Panc1 (cell line): ENCODE data around the gene ARID4A. TPM values are rescaled to one million over a fixed set of nuclear protein-coding genes. Genes with fewer than 3 reads are reported as not detected.

Experiments used
- ATAC-seq: fragments of 200-7000 bp; cut with Tn5 transposase; 2 replicates; pipeline ENCODE4 v1.9.1; 2020; ENCODE audit warnings: mild to moderate bottlenecking, moderate library complexity
- BruUV-seq: library from RNA; stranded (reverse); fragments of 400-500 nt; replicated peaks from 2 replicates; lab custom pipeline; 2021; lab: Mats Ljungman, UMichigan
- CTCF ChIA-PET: fragments of 300-600 bp; sonication (Branson Sonifier 250); formaldehyde crosslinking; loops from one replicate; lab custom pipeline; 2022; ENCODE audit warnings: antibody characterized with exemption; lab: Charles Lee
- POLR2A ChIA-PET: fragments of 300-600 bp; sonication (Branson Sonifier 250); formaldehyde crosslinking; loops from one replicate; lab custom pipeline; 2022; ENCODE audit warnings: antibody characterized with exemption; lab: Charles Lee
- DNase-seq: peaks from one replicate; pipeline ENCODE4 v3.0.0-alpha.2; 2010; ENCODE audit warnings: low read depth, low spot score
- H3K27ac ChIP-seq: 2 replicates; pipeline ENCODE4 v1.5.1; 2011; ENCODE audit warnings: mild to moderate bottlenecking, low read length, inconsistent platforms
- H3K27me3 ChIP-seq: fragments of 200-500 bp; sonication (Bioruptor generic); 2 replicates; pipeline ENCODE4 v1.6.0; 2014; ENCODE audit warnings: low read length, inconsistent platforms; ENCODE audit not compliant: control insufficient read depth, insufficient read depth
- H3K36me3 ChIP-seq: fragments of 200-500 bp; sonication (Bioruptor generic); 2 replicates; pipeline ENCODE4 v1.5.1; 2014; ENCODE audit warnings: inconsistent platforms, mild to moderate bottlenecking, low read length, moderate library complexity; ENCODE audit not compliant: control insufficient read depth, insufficient read depth
- H3K4me1 ChIP-seq: 2 replicates; pipeline ENCODE4 v1.5.1; 2011; ENCODE audit warnings: inconsistent platforms, mild to moderate bottlenecking, low read length, moderate library complexity; ENCODE audit not compliant: control insufficient read depth, insufficient read depth
- H3K4me3 ChIP-seq, 2 experiments: 2 replicates each; pipeline ENCODE4 v1.5.1; 2011 to 2012; ENCODE audit warnings: low read depth in 2 of 2, low read length in 2 of 2, mild to moderate bottlenecking in 2 of 2, inconsistent platforms in 1 of 2, moderate library complexity in 1 of 2
- H3K9me3 ChIP-seq: fragments of 200-500 bp; sonication (Bioruptor generic); 2 replicates; pipeline ENCODE4 v1.5.1; 2014; ENCODE audit warnings: low read depth, mild to moderate bottlenecking, inconsistent platforms, low read length, moderate library complexity; ENCODE audit not compliant: control insufficient read depth, insufficient read depth
- CTCF ChIP-seq: fragments of 450-650 bp; IDR thresholded peaks from 2 replicates; pipeline ENCODE4 v1.5.1; 2017; ENCODE audit warnings: mild to moderate bottlenecking
- POLR2AphosphoS5 ChIP-seq: IDR thresholded peaks from 2 replicates; pipeline ENCODE4 v1.6.1; 2012; ENCODE audit warnings: mild to moderate bottlenecking, low read depth, low read length, moderate library complexity
- REST ChIP-seq, 2 experiments: IDR thresholded peaks; 2 replicates each; pipeline ENCODE4 v1.6.1; 2011 to 2012; ENCODE audit warnings: low read depth in 2 of 2, control low read depth in 1 of 2, low read length in 1 of 2, mild to moderate bottlenecking in 1 of 2, moderate library complexity in 1 of 2; ENCODE audit not compliant: insufficient read depth in 1 of 2
- SIN3A ChIP-seq: IDR thresholded peaks from 2 replicates; pipeline ENCODE4 v1.6.1; 2012; ENCODE audit warnings: low read depth, mild to moderate bottlenecking, low read length, moderate library complexity, borderline replicate concordance; ENCODE audit not compliant: insufficient read depth
- TCF7L2 ChIP-seq: IDR thresholded peaks from 2 replicates; pipeline ENCODE4 v1.6.1; 2011; ENCODE audit warnings: mild to moderate bottlenecking, low read depth, low read length, inconsistent platforms
- in situ Hi-C: cut with HindIII; loops from 2 replicates; pipeline ENCODE4 v1.10.0; 2016; ENCODE audit warnings: low sequenced_read_pairs, low pct_unique_long_range_greater_than_20kb
- intact Hi-C: fragments of 100-400 bp; cut with micrococcal nuclease; formaldehyde crosslinking; loops from one replicate; pipeline ENCODE4 v1.10.0; 2022; ENCODE audit not compliant: unreplicated experiment
- total RNA-seq: library from RNA; stranded (reverse); gene quantifications from one replicate; pipeline ENCODE4 v1.2.1, GENCODE V29; 2021; ENCODE audit not compliant: unreplicated experiment

Gene ARID4A
- total RNA-seq, 1 experiment from 2014 or later = 11.4 TPM

GRCh38 chr14:58282925-58283593 is 15.3 kb upstream of the ARID4A start:
- in situ Hi-C loops = no loop called here
- H3K27ac ChIP-seq = no peak overlapping the region
- H3K9me3 ChIP-seq = no peaks in the 10 kb centered on the region
- intact Hi-C loops = no loop called here
- no peak for DNase-seq
- TF ChIP-seq TCF7L2 (no peak), SIN3A (no peak), POLR2AphosphoS5 (no peak), REST (IDR thresholded peaks at IDR 0.05; ENCODE audit: insufficient read depth in 1 of 2, low read depth in 2 of 2, low read length in 1 of 2) (no peak), CTCF (no peak)
- H3K27me3 ChIP-seq = no peaks in the 10 kb centered on the region
- CTCF ChIA-PET = no interaction called here
- ATAC-seq = no peak
- POLR2A ChIA-PET = no interaction called here
- BruUV-seq = no TSS peak
- peaks cover 19% of the 10 kb centered on the region; the same call in 1 of the 2 replicates for H3K36me3 ChIP-seq
- no peak overlapping the region for H3K4me3 ChIP-seq
- no peaks in the 10 kb centered on the region for H3K4me1 ChIP-seq

GRCh38 chr14:58283730-58284129 is 14.6 kb upstream of the ARID4A start:
- DNase-seq (no peak), ATAC-seq (no peak)
- Histone ChIP-seq H3K27me3 (no peaks in the 10 kb centered on the region), H3K4me3 (no peak overlapping the region), H3K36me3 (peaks cover 17% of the 10 kb centered on the region; the same call in 1 of the 2 replicates), H3K9me3 (no peaks in the 10 kb centered on the region), H3K27ac (no peak overlapping the region), H3K4me1 (no peaks in the 10 kb centered on the region)
- BruUV-seq = no TSS peak
- CTCF ChIA-PET = no interaction called here
- in situ Hi-C loops (no loop called here), intact Hi-C loops (no loop called here)
- TF ChIP-seq REST (IDR thresholded peaks at IDR 0.05; ENCODE audit: insufficient read depth in 1 of 2, low read depth in 2 of 2, low read length in 1 of 2) (no peak), TCF7L2 (no peak), CTCF (no peak), POLR2AphosphoS5 (no peak), SIN3A (no peak)
- POLR2A ChIA-PET = no interaction called here
